Activated T-cell treated with anti-CD3 and anti-CD28 coated beads, Interleukin-2, amount 50 U/mL, for 1 hour (primary cell): ENCODE measurements around the gene FAM161B.
"Not testable (repeated sequence)": the region's sequence is repeated elsewhere in the genome, so short reads cannot be mapped to it uniquely, and the experiment has no call there.

Experiments
- DNase-seq: peaks from one replicate; pipeline ENCODE4 v3.0.0-alpha.2; 2020

Gene FAM161B

GRCh38 chr14:73937012-73937411 lies 12.9 kb downstream of the FAM161B start:
- no peak for DNase-seq

DNA sequence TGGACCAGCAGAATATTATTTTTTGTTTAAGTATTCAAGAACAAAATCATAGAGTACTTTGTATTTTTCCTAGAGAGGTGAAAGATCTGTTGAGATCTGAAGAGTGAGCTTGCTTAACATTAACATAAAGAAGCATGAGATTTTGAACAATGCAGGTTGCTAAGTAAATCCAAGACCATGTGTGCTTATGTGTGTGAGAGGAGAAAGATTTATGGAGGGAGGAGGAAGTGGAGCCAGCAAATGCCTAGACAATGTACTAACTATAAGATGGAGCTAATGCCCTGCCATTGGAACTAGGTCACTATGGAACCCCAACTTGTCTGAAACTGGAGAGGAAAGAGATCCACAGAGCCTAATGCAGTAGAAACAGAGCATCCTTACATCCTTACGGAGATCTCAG lies 13.3 kb downstream of the FAM161B start:
- no peak for DNase-seq

GRCh38 chr14:73935666-73936065 lies 14.2 kb downstream of the FAM161B start:
- no peak for DNase-seq

DNA sequence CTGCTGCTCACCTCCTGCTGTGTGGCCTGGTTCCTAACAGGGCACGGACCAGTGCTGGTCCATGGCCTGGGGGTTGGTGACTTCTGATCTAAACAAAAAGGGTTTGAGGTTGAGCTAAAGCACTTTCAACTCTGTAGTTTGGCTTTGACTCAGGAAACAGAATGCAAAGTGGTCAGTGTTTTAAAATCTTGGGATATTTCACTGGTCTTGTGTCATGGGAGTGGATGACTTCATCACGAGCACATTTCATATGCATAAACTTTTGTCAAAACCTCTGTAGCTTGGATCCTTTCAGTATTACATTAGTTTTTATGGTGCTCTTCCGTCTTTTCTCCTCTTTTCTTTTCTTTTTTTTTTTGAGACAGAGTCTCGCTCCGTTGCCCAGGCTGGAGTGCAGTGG lies 25.6 kb downstream of the FAM161B start:
- DNase-seq: no peak

GRCh38 chr14:73919457-73919856 lies 30.4 kb downstream of the FAM161B start:
- not testable (repeated sequence) for DNase-seq

DNA sequence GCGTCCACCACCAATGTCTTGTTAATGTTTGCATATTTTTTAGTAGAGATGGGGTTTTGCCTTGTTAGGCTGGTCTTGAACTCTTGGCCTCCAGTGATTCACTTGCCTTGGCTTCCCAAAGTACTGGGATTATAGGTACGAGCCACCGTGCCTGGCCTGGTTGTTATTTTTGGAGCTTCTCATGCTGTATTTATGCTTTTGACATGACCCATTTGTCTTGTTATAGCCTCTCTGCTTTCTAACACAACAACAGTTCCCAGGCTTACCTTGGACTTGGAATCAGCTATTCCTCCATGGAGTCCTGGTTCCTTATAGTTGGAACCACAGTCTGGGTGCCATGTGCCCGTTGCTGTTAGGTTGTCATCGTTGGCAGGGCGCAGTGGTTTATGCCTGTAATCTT lies 33.6 kb downstream of the FAM161B start:
- DNase-seq: no peak

DNA sequence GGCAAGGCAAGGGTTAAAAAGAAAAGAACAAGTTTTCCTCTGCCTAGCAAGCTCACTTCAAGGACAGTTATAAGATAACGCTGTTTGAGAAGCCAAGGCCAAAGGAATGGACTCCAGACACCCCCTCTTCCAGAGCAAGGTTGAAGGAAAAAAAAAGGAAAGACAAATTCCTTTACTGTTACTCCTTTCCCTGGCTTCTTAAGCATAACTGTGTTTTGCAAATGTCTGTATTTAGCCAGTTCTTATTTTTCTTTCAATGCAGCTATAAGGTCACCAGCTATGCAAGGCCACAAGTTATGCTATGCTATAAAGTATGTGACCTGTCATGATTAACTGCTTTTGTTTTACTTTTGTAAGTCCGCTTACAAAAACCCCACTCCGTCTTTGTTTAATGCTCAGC lies 36.6 kb downstream of the FAM161B start:
- DNase-seq: no peak

GRCh38 chr14:73909681-73910080 lies 40.2 kb downstream of the FAM161B start:
- no peak for DNase-seq

GRCh38 chr14:73903028-73903427 lies 46.9 kb downstream of the FAM161B start:
- DNase-seq: no peak

- DNase-seq: no peak
These were observed 53.4 kb downstream of the FAM161B start for GRCh38 chr14:73896521-73896920.

DNA sequence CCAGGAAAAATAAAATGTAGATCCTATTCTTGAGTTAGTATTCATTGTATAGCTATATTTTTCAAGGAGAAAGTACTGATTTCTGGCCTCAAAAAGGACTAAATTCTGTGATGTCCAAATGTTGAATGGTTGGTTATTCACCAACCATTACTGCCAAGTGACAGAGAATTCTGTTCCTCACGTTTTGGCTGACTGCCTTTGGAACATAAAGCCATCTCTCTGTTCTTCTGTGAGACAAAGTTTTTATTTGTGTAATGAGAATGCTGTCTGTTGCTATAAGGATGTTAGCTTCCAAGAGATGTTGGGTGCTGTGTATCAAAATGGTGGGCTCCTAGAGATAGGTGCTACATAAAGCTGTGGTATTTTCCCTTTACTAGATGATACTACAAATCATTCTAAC lies 54.0 kb downstream of the FAM161B start:
- DNase-seq: no peak

DNA sequence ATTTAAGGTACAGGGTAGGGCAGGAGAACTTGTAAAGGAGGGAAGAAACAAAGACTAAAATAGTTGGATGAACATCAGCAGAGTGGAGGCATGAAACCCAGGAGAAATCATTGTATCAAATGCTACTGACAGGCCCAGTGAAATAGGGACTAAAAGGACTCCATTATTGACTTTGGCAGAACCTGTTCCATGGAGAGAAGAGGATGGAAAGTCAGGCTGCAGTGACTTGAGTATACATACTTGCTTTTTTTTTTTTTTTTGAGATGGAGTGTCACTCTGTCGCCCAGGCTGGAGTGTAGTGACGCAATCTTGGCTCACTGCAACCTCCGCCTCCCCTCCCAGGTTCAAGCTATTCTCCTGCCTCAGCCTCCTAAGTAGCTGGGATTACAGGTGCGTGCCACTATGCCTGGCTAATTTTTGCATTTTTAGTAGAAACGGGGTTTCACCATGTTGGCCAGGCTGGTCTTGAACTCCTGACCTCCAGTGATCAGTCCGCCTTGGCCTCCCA lies 55.7 kb downstream of the FAM161B start:
- DNase-seq: not testable (repeated sequence)

DNA sequence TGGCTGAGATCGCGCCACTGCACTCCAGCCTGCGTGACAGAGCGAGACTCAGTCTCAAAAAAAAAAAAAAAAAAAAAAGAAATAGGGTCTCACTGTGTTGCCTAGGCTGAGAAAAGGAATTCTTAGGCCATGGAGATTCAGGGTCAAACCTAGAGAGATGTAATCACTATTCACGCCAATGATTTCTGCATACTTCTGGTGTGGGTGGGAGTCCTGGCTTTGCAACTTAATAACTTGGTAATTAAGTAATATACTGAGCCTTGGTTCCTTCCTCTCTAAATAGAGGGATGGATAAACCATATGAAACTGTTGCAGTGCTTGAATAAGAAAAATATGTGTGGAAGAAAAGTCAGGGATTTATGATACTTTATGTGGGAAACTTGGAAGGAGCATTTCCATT lies 60.5 kb downstream of the FAM161B start:
- DNase-seq: no peak

- no peak for DNase-seq
These were observed 60.9 kb downstream of the FAM161B start for GRCh38 chr14:73888971-73889370.

- no peak for DNase-seq
These were observed 61.5 kb downstream of the FAM161B start for GRCh38 chr14:73888460-73888725.

- DNase-seq: no peak
These were observed 62.0 kb downstream of the FAM161B start for GRCh38 chr14:73887694-73888459.

DNA sequence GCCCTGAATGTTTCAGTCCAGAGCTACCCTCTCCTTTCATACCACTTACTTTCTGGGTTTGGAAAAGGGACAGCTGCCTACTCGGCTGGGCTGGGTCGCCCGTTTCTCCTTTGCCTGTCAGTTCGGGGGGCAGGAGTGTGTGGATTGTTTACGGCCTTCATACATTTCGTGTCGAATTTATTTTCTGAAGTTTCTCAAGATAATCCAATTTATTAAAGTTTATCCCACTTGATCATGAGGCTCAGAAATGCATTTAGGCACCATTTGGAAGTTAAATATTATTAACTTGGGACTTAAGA lies 62.6 kb downstream of the FAM161B start:
- DNase-seq: no peak

- peak; percentile 87 for DNase-seq
These were observed 63.2 kb downstream of the FAM161B start, which contains the start of gene ZNF410 for GRCh38 chr14:73886449-73887317. TSS of gene ZNF410 (plus strand) at chr14:73886859. CDS start at chr14:73892176, 5,317 bp downstream.

GRCh38 chr14:73884438-73885190 lies 65.3 kb downstream of the FAM161B start:
- DNase-seq: no peak
